AG04449 (cell line): Measurements from ENCODE around the gene GNAO1.

Experiments
- CTCF ChIA-PET: fragments of 350-600 bp; formaldehyde crosslinking; extraction: SDS; loops from one replicate; lab custom pipeline; 2021; ENCODE audit warnings: antibody characterized with exemption; lab: Yijun Ruan, JAX
- POLR2A ChIA-PET: fragments of 400-600, 350-600 bp; formaldehyde crosslinking; extraction: SDS; loops from one replicate; lab custom pipeline; 2020; ENCODE audit warnings: antibody characterized with exemption, inconsistent platforms; lab: Yijun Ruan, JAX
- DNase-seq: peaks from one replicate; pipeline ENCODE4 v3.0.0-alpha.2; 2010; ENCODE audit warnings: low read depth, low spot score
- H3K4me3 ChIP-seq: 2 replicates; pipeline ENCODE4 v1.5.1; 2011; ENCODE audit warnings: low read depth, mild to moderate bottlenecking, control low read depth, low read length
- CTCF ChIP-seq: IDR thresholded peaks from one replicate; pipeline ENCODE4 v1.5.1; 2011; ENCODE audit warnings: mild to moderate bottlenecking, moderate library complexity, low read length, control low read depth, inconsistent platforms; ENCODE audit not compliant: insufficient read depth; ENCODE audit errors: missing control alignments

Gene GNAO1

GRCh38 chr16:56311208-56312027, 120.1 kb downstream of the GNAO1 start:
- DNase-seq = no peak
- ChIA-PET CTCF (interaction anchor here (1.0 to 2.5 kb wide), 3 partner anchors 7 to 21 kb away, joined by 3 to 15 read pairs (median 4); no protein-coding TSS in a partner anchor), POLR2A (no interaction called here)
- no peak overlapping the region for H3K4me3 ChIP-seq
- TF ChIP-seq CTCF = no peak

GRCh38 chr16:56312028-56312300, 120.7 kb downstream of the GNAO1 start:
- DNase-seq = no peak
- H3K4me3 ChIP-seq = no peak overlapping the region
- ChIA-PET CTCF (no interaction called here), POLR2A (no interaction called here)
- no peak for TF ChIP-seq CTCF

GRCh38 chr16:56312556-56312955, 121.3 kb downstream of the GNAO1 start:
- H3K4me3 ChIP-seq = no peak overlapping the region
- DNase-seq = no peak
- CTCF ChIA-PET = interaction anchor here (1.7 to 1.9 kb wide), 2 partner anchors 10 to 369 kb away, joined by 3 to 5 read pairs; no protein-coding TSS in a partner anchor
- POLR2A ChIA-PET = no interaction called here
- TF ChIP-seq CTCF = no peak

GRCh38 chr16:56314244-56314850, 123.1 kb downstream of the GNAO1 start:
- ChIA-PET POLR2A (no interaction called here), CTCF (interaction anchor here (0.7 to 2.3 kb wide), 4 partner anchors 8 to 372 kb away, joined by 3 to 19 read pairs (median 4); no protein-coding TSS in a partner anchor)
- no peak for TF ChIP-seq CTCF
- no peak overlapping the region for H3K4me3 ChIP-seq
- DNase-seq = no peak

- no peak overlapping the region for H3K4me3 ChIP-seq
- CTCF ChIA-PET = interaction anchor here (1.1 to 2.3 kb wide), 2 partner anchors 9 to 371 kb away, joined by 3 to 19 read pairs; no protein-coding TSS in a partner anchor
- POLR2A ChIA-PET = no interaction called here
- no peak for DNase-seq
- TF ChIP-seq CTCF = no peak
Measured at GRCh38 chr16:56315955-56316354, 124.7 kb downstream of the GNAO1 start.

GRCh38 chr16:56316545-56316944, 125.3 kb downstream of the GNAO1 start:
- POLR2A ChIA-PET = no interaction called here
- CTCF ChIA-PET = interaction anchor here (1.1 to 3.0 kb wide), 3 partner anchors 9 to 371 kb away, joined by 3 to 25 read pairs (median 19); no protein-coding TSS in a partner anchor
- no peak for DNase-seq
- H3K4me3 ChIP-seq = no peak overlapping the region
- TF ChIP-seq CTCF = no peak
